SU-DHL-6 (cell line): ENCODE data around the gene HCFC1.

ENCODE experiments used
- CTCF ChIP-seq: fragments of 200-600 bp; sonication (generic); IDR thresholded peaks from one replicate; pipeline ENCODE4 v1.5.1; 2017; ENCODE audit warnings: antibody characterized with exemption, mild to moderate bottlenecking, low read length, moderate library complexity; ENCODE audit not compliant: insufficient read depth, poor library complexity, severe bottlenecking
- EZH2phosphoT487 ChIP-seq: fragments of 200-600 bp; sonication (generic), shearing (Covaris generic); conservative IDR thresholded peaks from 2 replicates; pipeline ENCODE4 v1.6.1; 2018; ENCODE audit warnings: mild to moderate bottlenecking, antibody characterized with exemption, low read length, moderate library complexity, mixed read lengths

GRCh38 chrX:153963546-153963945 is 8.1 kb downstream of the HCFC1 start:
- TF ChIP-seq CTCF, result no peak
- no peak for TF ChIP-seq EZH2phosphoT487
